IMR-90 (cell line): ENCODE measurements around the gene TMEM53. TPM values are rescaled to one million over a fixed set of nuclear protein-coding genes. Genes with fewer than 3 reads are reported as not detected.
A peak's percentile ranks its signal among the peaks of the same experiment; 100 is the strongest.

ENCODE experiments used
- ATAC-seq: fragments of 200-7000 bp; cut with Tn5 transposase; 2 replicates; pipeline ENCODE4 v1.9.1; 2020; ENCODE audit warnings: low read depth, mild to moderate bottlenecking, moderate library complexity
- BruUV-seq: library from RNA; stranded (reverse); fragments of 400-500 nt; replicated peaks from 2 replicates; lab custom pipeline; 2021; lab: Mats Ljungman, UMichigan
- CTCF ChIA-PET: fragments of 300-600 bp; formaldehyde crosslinking; extraction: SDS; loops from one replicate; lab custom pipeline; 2021; ENCODE audit warnings: antibody characterized with exemption; lab: Yijun Ruan, JAX
- POLR2A ChIA-PET: fragments of 300-600 bp; sonication (Branson Sonifier 250); formaldehyde crosslinking; loops from one replicate; lab custom pipeline; 2022; ENCODE audit warnings: antibody characterized with exemption; ENCODE audit not compliant: unreplicated experiment; lab: Charles Lee
- DNase-seq: peaks from one replicate; pipeline ENCODE4 v3.0.0; 2013
- H2AFZ ChIP-seq: replicated peaks from 2 replicates; pipeline ENCODE3; 2013; ENCODE audit warnings: low read length, mild to moderate bottlenecking; ENCODE audit not compliant: poor library complexity
- H2AK5ac ChIP-seq: 2 replicates; pipeline ENCODE4 v1.6.1; 2013; ENCODE audit warnings: low read depth, low read length, inconsistent platforms
- H2AK9ac ChIP-seq: replicated peaks from 2 replicates; pipeline ENCODE3; 2013; ENCODE audit warnings: mild to moderate bottlenecking, low read depth, low read length, moderate library complexity; ENCODE audit not compliant: poor library complexity
- H2BK120ac ChIP-seq: 2 replicates; pipeline ENCODE4 v1.6.1; 2013; ENCODE audit warnings: low read depth, low read length, inconsistent platforms
- H2BK15ac ChIP-seq: 3 replicates; pipeline ENCODE4 v1.6.1; 2013; ENCODE audit warnings: low read depth, low read length, inconsistent platforms
- H2BK20ac ChIP-seq: 2 replicates; pipeline ENCODE4 v1.6.1; 2013; ENCODE audit warnings: low read depth, mild to moderate bottlenecking, inconsistent platforms, low read length, moderate library complexity
- H2BK5ac ChIP-seq: 2 replicates; pipeline ENCODE4 v1.6.1; 2013; ENCODE audit warnings: mild to moderate bottlenecking, low read depth, low read length, inconsistent platforms; ENCODE audit not compliant: poor library complexity, severe bottlenecking
- H3K14ac ChIP-seq: replicated peaks from 2 replicates; pipeline ENCODE4 v1.6.1; 2013; ENCODE audit warnings: low read depth, low read length, inconsistent platforms
- H3K18ac ChIP-seq: 2 replicates; pipeline ENCODE4 v1.6.1; 2013; ENCODE audit warnings: low read depth, low read length, control low read depth
- H3K23ac ChIP-seq: 2 replicates; pipeline ENCODE4 v1.6.1; 2013; ENCODE audit warnings: low read depth, low read length, inconsistent platforms
- H3K27ac ChIP-seq: 2 replicates; pipeline ENCODE4 v1.5.1; 2013; ENCODE audit warnings: mild to moderate bottlenecking, control low read depth, low read length; ENCODE audit not compliant: insufficient read depth
- H3K27me3 ChIP-seq: 2 replicates; pipeline ENCODE4 v1.6.1; 2013; ENCODE audit warnings: low read length; ENCODE audit not compliant: control insufficient read depth, insufficient read depth
- H3K36me3 ChIP-seq: 2 replicates; pipeline ENCODE4 v1.6.1; 2013; ENCODE audit warnings: low read length, mixed read lengths; ENCODE audit not compliant: control insufficient read depth, insufficient read depth
- H3K4ac ChIP-seq: 2 replicates; pipeline ENCODE4 v1.6.1; 2013; ENCODE audit warnings: low read depth, low read length, inconsistent platforms
- H3K4me1 ChIP-seq: 2 replicates; pipeline ENCODE4 v1.6.1; 2013; ENCODE audit warnings: low read length, mixed read lengths; ENCODE audit not compliant: control insufficient read depth, insufficient read depth
- H3K4me2 ChIP-seq: 2 replicates; pipeline ENCODE4 v1.6.1; 2013; ENCODE audit warnings: low read depth, mild to moderate bottlenecking, control low read depth, low read length, moderate library complexity
- H3K4me3 ChIP-seq: 2 replicates; pipeline ENCODE4 v1.5.1; 2013; ENCODE audit warnings: low read depth, mild to moderate bottlenecking, control low read depth, low read length, moderate library complexity; ENCODE audit not compliant: insufficient read depth
- H3K56ac ChIP-seq: 2 replicates; pipeline ENCODE4 v1.6.1; 2013; ENCODE audit warnings: low read length, inconsistent platforms; ENCODE audit not compliant: insufficient read depth; ENCODE audit errors: extremely low read depth
- H3K79me1 ChIP-seq, 2 experiments: 2 replicates each; pipeline ENCODE4 v1.6.1; 2013; ENCODE audit warnings: low read length in 2 of 2, inconsistent platforms in 1 of 2, low read depth in 1 of 2
- H3K9ac ChIP-seq: 2 replicates; pipeline ENCODE4 v1.6.1; 2013; ENCODE audit warnings: low read depth, low read length, control low read depth
- H3K9me1 ChIP-seq: 2 replicates; pipeline ENCODE4 v1.6.1; 2013; ENCODE audit warnings: low read length, inconsistent platforms; ENCODE audit not compliant: insufficient read depth
- H3K9me3 ChIP-seq: 2 replicates; pipeline ENCODE4 v1.6.1; 2013; ENCODE audit warnings: low read length; ENCODE audit not compliant: control insufficient read depth, insufficient read depth
- H4K20me1 ChIP-seq: 2 replicates; pipeline ENCODE4 v1.6.1; 2013; ENCODE audit warnings: low read length, inconsistent platforms; ENCODE audit not compliant: insufficient read depth
- H4K5ac ChIP-seq: 2 replicates; pipeline ENCODE4 v1.6.1; 2013; ENCODE audit warnings: mild to moderate bottlenecking, low read depth, low read length, control low read depth
- H4K8ac ChIP-seq, 2 experiments: 2 replicates each; pipeline ENCODE4 v1.6.1; 2013; ENCODE audit warnings: low read depth in 2 of 2, low read length in 2 of 2, control low read depth in 1 of 2, inconsistent platforms in 1 of 2
- H4K91ac ChIP-seq: 2 replicates; pipeline ENCODE4 v1.6.1; 2013; ENCODE audit warnings: low read depth, low read length, inconsistent platforms; ENCODE audit not compliant: insufficient read depth
- CHD1 ChIP-seq: IDR thresholded peaks from 2 replicates; pipeline ENCODE4 v1.6.1; 2012; ENCODE audit warnings: low read depth, low read length, improper control_type of control experiment
- SMC3 ChIP-seq: fragments of 150-350 bp; IDR thresholded peaks from 2 replicates; pipeline ENCODE4 v1.6.1; 2016; ENCODE audit warnings: low read depth, mild to moderate bottlenecking, antibody characterized with exemption, low read length, moderate library complexity
- WGBS, 2 experiments: methylation state at CpG; one replicate each; pipeline versions ENCODE4 v1.1.5 to v1.1.7; 2013; ENCODE audit warnings: missing lambda C conversion rate in 2 of 2; ENCODE audit not compliant: insufficient read length in 1 of 2; ENCODE audit errors: extremely low coverage in 2 of 2; 5-methylcytosine and 5-hydroxymethylcytosine counted together
- dilution Hi-C: fragments of 300-500 bp; cut with HindIII; formaldehyde crosslinking; loops from one replicate; pipeline ENCODE4 v1.14.3; 2018; ENCODE audit warnings: low sequenced_read_pairs; ENCODE audit not compliant: unreplicated experiment
- in situ Hi-C: fragments of 300-500 bp; cut with MboI; formaldehyde crosslinking; loops from 3 replicates; pipeline ENCODE4 v1.14.3; 2019; ENCODE audit warnings: low sequenced_read_pairs, inconsistent platforms, mixed read lengths
- intact Hi-C: fragments of 100-400 bp; cut with micrococcal nuclease; formaldehyde crosslinking; loops from 2 replicates; pipeline ENCODE4 v1.10.0; 2022
- polyA plus RNA-seq, 3 experiments: library from polyadenylated mRNA; depleted of rRNA; stranded (reverse); fragments of >200 nt; gene quantifications; 2 replicates each; pipeline ENCODE4 v1.2.3, GENCODE V29; 2012; ENCODE audit warnings: low replicate concordance in 1 of 3
- total RNA-seq: library from RNA; depleted of rRNA; stranded (reverse); fragments of >200 nt; gene quantifications from 2 replicates; pipeline ENCODE4 v1.2.3, GENCODE V29; 2012
- TF ChIP-seq, protein P1 (sequence below): conservative IDR thresholded peaks from 2 replicates; pipeline ENCODE4 v1.5.1; 2012; ENCODE audit warnings: mild to moderate bottlenecking, low read depth, low read length, improper control_type of control experiment

The TMEM53 gene
- total and polyA plus RNA-seq, 2 of the 4 experiments (the other 2 are of a cell fraction), result 2.7 to 6.3 TPM

DNA sequence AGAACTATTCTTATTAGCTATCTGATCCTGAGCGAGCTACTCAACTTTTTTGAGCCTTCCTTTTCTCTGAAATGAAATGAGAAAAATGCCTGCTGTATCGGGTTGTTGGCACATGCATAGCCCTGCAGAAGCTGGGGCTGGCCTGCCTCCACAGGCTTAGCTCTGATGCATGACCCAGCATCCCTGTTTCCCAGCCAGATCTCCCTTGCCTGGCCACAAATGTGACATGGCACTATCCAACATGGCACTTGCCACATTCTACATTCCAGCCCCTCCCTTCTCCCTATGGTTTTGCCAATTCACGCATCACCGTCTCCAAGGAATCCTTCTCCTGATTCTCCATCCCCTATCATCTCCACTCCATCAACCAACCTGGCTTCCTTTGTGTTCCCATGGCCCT lies 42.9 kb upstream of the TMEM53 start:
- DNase-seq, result no peak
- Histone ChIP-seq H4K20me1 (no peaks in the 10 kb centered on the region), H3K9me3 (no peaks in the 10 kb centered on the region), H3K18ac (no peak overlapping the region), H4K5ac (no peak overlapping the region), H3K4me2 (peak overlapping the region; percentile 21; the same call in 1 of the 2 replicates), H2AK9ac (no peak overlapping the region), H3K27me3 (peaks cover 2% of the 10 kb centered on the region; the same call in 1 of the 2 replicates), H3K23ac (no peak overlapping the region), H3K56ac (no peak overlapping the region), H4K91ac (no peak overlapping the region), H4K8ac (no peak overlapping the region), H2BK15ac (no peak overlapping the region), H3K4ac (no peak overlapping the region), H2BK20ac (no peak overlapping the region), H2BK120ac (no peak overlapping the region), H3K14ac (no peak overlapping the region), H3K27ac (no peak overlapping the region), H2BK5ac (no peak overlapping the region), H3K79me1 (no peaks in the 10 kb centered on the region; a peak in 1 of 4 replicates), H3K9me1 (peaks cover 2% of the 10 kb centered on the region; the same call in 1 of the 2 replicates), H3K9ac (no peak overlapping the region), H2AFZ (no peak overlapping the region), H3K36me3 (no peaks in the 10 kb centered on the region), H3K4me3 (no peak overlapping the region), H3K4me1 (peaks cover 5% of the 10 kb centered on the region), H2AK5ac (no peak overlapping the region)
- no TSS peak for BruUV-seq
- ChIA-PET POLR2A (interaction anchor here (0.6 kb wide), 1 partner anchor 14 kb away, joined by 3 read pairs; no protein-coding TSS in a partner anchor), CTCF (no interaction called here)
- intact Hi-C loops, result loop anchor here (5.0 kb wide), 1 partner anchor 585 kb away; no protein-coding TSS in a partner anchor
- no CpG with 5 or more reads among the region's 4 CpGs for WGBS, 2 experiments
- TF ChIP-seq SMC3 (no peak), CHD1 (no peak)
- TF ChIP-seq, protein P1, sequence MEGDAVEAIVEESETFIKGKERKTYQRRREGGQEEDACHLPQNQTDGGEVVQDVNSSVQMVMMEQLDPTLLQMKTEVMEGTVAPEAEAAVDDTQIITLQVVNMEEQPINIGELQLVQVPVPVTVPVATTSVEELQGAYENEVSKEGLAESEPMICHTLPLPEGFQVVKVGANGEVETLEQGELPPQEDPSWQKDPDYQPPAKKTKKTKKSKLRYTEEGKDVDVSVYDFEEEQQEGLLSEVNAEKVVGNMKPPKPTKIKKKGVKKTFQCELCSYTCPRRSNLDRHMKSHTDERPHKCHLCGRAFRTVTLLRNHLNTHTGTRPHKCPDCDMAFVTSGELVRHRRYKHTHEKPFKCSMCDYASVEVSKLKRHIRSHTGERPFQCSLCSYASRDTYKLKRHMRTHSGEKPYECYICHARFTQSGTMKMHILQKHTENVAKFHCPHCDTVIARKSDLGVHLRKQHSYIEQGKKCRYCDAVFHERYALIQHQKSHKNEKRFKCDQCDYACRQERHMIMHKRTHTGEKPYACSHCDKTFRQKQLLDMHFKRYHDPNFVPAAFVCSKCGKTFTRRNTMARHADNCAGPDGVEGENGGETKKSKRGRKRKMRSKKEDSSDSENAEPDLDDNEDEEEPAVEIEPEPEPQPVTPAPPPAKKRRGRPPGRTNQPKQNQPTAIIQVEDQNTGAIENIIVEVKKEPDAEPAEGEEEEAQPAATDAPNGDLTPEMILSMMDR, result no peak
- ATAC-seq, result no peak
- in situ Hi-C loops, result no loop called here
- dilution Hi-C loops, result no loop called here
